H7 (cell line): ENCODE measurements around the gene SEMA6A. TPM values are rescaled to one million over a fixed set of nuclear protein-coding genes. Genes with fewer than 3 reads are reported as not detected.
"Not testable (repeated sequence)": the region's sequence is repeated elsewhere in the genome, so short reads cannot be mapped to it uniquely, and the experiment has no call there.

ENCODE experiments used
- DNase-seq: peaks from one replicate; pipeline ENCODE4 v3.0.0; 2012
- H3K27me3 ChIP-seq: 2 replicates; pipeline ENCODE4 v1.6.0; 2011; ENCODE audit warnings: mild to moderate bottlenecking, low read length; ENCODE audit not compliant: control insufficient read depth, insufficient read depth
- H3K36me3 ChIP-seq: replicated peaks from 2 replicates; pipeline ENCODE4 v1.5.1; 2011; ENCODE audit warnings: low read length; ENCODE audit not compliant: control insufficient read depth, insufficient read depth
- H3K4me3 ChIP-seq: 2 replicates; pipeline ENCODE4 v1.5.1; 2011; ENCODE audit warnings: low read depth, mild to moderate bottlenecking, control low read depth, low read length, moderate library complexity; ENCODE audit not compliant: insufficient read depth
- total RNA-seq: library from RNA; depleted of rRNA; stranded (reverse); fragments of >200 nt; shearing (Covaris generic); gene quantifications from 2 replicates; pipeline ENCODE4 v1.2.3, GENCODE V29; 2014

Gene SEMA6A
- total RNA-seq, 1 experiment from 2014 or later, result 207 TPM

GRCh38 chr5:116546033-116546742 lies 28.4 kb downstream of the SEMA6A start:
- no peak for DNase-seq
- Histone ChIP-seq H3K27me3 (no peaks in the 10 kb centered on the region), H3K36me3 (peaks cover 3% of the 10 kb centered on the region; the same call in 1 of the 2 replicates), H3K4me3 (no peak overlapping the region)

GRCh38 chr5:116545465-116545864 lies 29.2 kb downstream of the SEMA6A start:
- not testable (repeated sequence) for H3K4me3 ChIP-seq, H3K36me3 ChIP-seq, DNase-seq, H3K27me3 ChIP-seq

- no peak for DNase-seq
- H3K4me3 ChIP-seq, result no peak overlapping the region
- no peaks in the 10 kb centered on the region for H3K27me3 ChIP-seq
- H3K36me3 ChIP-seq, result peaks cover 3% of the 10 kb centered on the region; the same call in 1 of the 2 replicates
These were observed 29.9 kb downstream of the SEMA6A start for GRCh38 chr5:116544531-116545241.

- DNase-seq, result no peak
- Histone ChIP-seq H3K4me3 (no peak overlapping the region), H3K36me3 (peaks cover 3% of the 10 kb centered on the region; the same call in 1 of the 2 replicates), H3K27me3 (no peaks in the 10 kb centered on the region)
These were observed 31.1 kb downstream of the SEMA6A start for GRCh38 chr5:116543501-116543900.

- Histone ChIP-seq H3K27me3 (no peaks in the 10 kb centered on the region), H3K36me3 (peaks cover 1% of the 10 kb centered on the region; the same call in 1 of the 2 replicates), H3K4me3 (no peak overlapping the region)
- DNase-seq, result no peak
These were observed 32.0 kb downstream of the SEMA6A start for GRCh38 chr5:116542619-116543018.

- H3K4me3 ChIP-seq, result no peak overlapping the region
- no peaks in the 10 kb centered on the region for H3K27me3 ChIP-seq
- DNase-seq, result no peak
- peaks cover 2% of the 10 kb centered on the region; the same call in 1 of the 2 replicates for H3K36me3 ChIP-seq
These were observed 35.4 kb downstream of the SEMA6A start for GRCh38 chr5:116539222-116539621.

- H3K36me3 ChIP-seq, result 0 out of 2 replicates have a peak, but pooled peaks cover 1% of the 10 kb centered on the region
- no peak overlapping the region for H3K4me3 ChIP-seq
- H3K27me3 ChIP-seq, result no peaks in the 10 kb centered on the region
- no peak for DNase-seq
These were observed 38.1 kb downstream of the SEMA6A start for GRCh38 chr5:116536316-116537083.

- Histone ChIP-seq H3K36me3 (0 out of 2 replicates have a peak, but pooled peaks cover 1% of the 10 kb centered on the region), H3K4me3 (no peak overlapping the region), H3K27me3 (no peaks in the 10 kb centered on the region)
- no peak for DNase-seq
These were observed 39.5 kb downstream of the SEMA6A start for GRCh38 chr5:116534964-116535651.

GRCh38 chr5:116532762-116533525 lies 41.7 kb downstream of the SEMA6A start:
- no peak for DNase-seq
- Histone ChIP-seq H3K27me3 (no peaks in the 10 kb centered on the region), H3K4me3 (no peak overlapping the region), H3K36me3 (0 out of 2 replicates have a peak, but pooled peaks cover 1% of the 10 kb centered on the region)

- Histone ChIP-seq H3K4me3 (no peak overlapping the region), H3K36me3 (0 out of 2 replicates have a peak, but pooled peaks cover 1% of the 10 kb centered on the region), H3K27me3 (no peaks in the 10 kb centered on the region)
- no peak for DNase-seq
These were observed 43.0 kb downstream of the SEMA6A start for GRCh38 chr5:116531635-116532034.

GRCh38 chr5:116531117-116531516 lies 43.5 kb downstream of the SEMA6A start:
- no peaks in the 10 kb centered on the region for H3K27me3 ChIP-seq
- H3K4me3 ChIP-seq, result no peak overlapping the region
- DNase-seq, result no peak

GRCh38 chr5:116530276-116530675 lies 44.3 kb downstream of the SEMA6A start:
- no peak for DNase-seq
- 0 out of 2 replicates have a peak, but pooled peaks cover 1% of the 10 kb centered on the region for H3K36me3 ChIP-seq
- H3K4me3 ChIP-seq, result no peak overlapping the region
- no peaks in the 10 kb centered on the region for H3K27me3 ChIP-seq

More at GRCh38 chr5:116531117-116531516, 43.5 kb downstream of the SEMA6A start:
- 0 out of 2 replicates have a peak, but pooled peaks cover 1% of the 10 kb centered on the region for H3K36me3 ChIP-seq

- Histone ChIP-seq H3K27me3 (no peaks in the 10 kb centered on the region), H3K4me3 (no peak overlapping the region), H3K36me3 (no peaks in the 10 kb centered on the region)
- no peak for DNase-seq
These were observed 45.0 kb downstream of the SEMA6A start for GRCh38 chr5:116529615-116530014.
